T-helper 1 cell treated with Interleukin-12 subunit alpha and Interleukin-12 subunit beta and Interleukin-4 antibody, amounts not matched to agents 30 ng/mL and 1 ng/mL, for 36 hours (primary cell): Measurements from ENCODE around the gene TSPAN19. TPM values are rescaled to one million over a fixed set of nuclear protein-coding genes. Genes with fewer than 3 reads are reported as not detected.
"Not testable (repeated sequence)": the region's sequence is repeated elsewhere in the genome, so short reads cannot be mapped to it uniquely, and the experiment has no call there.

ENCODE experiments used
- intact Hi-C: fragments of 100-400 bp; cut with micrococcal nuclease; formaldehyde crosslinking; loops from one replicate; pipeline ENCODE4 v1.15.1; 2024
- total RNA-seq: library from RNA; stranded (reverse); gene quantifications from 2 replicates; pipeline ENCODE4 v1.2.3, GENCODE V29; 2022

Gene TSPAN19
- not detected in 2 replicates for total RNA-seq

GRCh38 chr12:85036234-85036707, at the start of gene TSPAN19, which contains the start of gene LRRIQ1:
TSS of gene TSPAN19 (minus strand) at chr12:85036277. CDS start at chr12:85029946, 6,331 bp downstream.
TSS of gene LRRIQ1 (plus strand) at chr12:85036351. CDS start at chr12:85038177, 1,826 bp downstream.
- intact Hi-C loops = no loop called here

GRCh38 chr12:85085066-85085465, 49.0 kb upstream of the TSPAN19 start:
- intact Hi-C loops = no loop called here

DNA sequence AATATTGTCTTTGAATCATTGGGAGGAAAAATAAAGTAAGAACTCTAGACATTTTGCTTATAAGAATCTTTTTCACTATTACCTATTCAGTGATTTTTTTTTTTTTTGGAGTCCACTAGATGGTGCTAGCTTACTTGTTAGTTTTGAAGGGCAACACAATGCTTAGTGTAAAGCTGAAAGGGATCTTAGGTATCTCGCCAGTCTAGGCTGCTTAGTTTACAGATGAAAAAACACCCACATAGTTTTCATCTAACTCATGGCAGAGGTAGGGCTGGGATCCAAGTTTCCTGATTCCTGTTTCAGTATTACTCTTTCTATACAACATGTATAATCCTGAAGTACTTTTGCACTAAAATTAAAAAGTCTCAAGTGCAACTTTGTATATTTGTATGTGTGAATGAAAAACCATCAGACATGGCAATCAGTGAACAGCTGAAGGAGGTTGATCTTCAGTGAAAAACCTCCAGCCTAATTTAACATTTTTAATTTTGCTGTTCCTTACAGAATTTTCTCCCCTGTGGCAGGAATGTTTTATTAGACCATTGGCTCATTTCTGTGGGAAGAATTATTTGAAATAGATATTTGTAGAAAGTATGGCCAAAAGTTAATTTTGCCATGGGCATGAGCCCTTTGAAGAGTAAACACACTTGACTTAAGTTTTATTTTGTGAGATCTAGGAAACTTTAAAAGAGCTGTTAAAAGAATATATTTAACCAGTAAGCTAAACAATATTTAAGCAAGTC, 40.8 kb upstream of the TSPAN19 start:
- intact Hi-C loops = loop anchor here (1.0 to 2.0 kb wide), 3 partner anchors 371 to 844 kb away; no protein-coding TSS in a partner anchor

- intact Hi-C loops = no loop called here
These were observed 36.7 kb upstream of the TSPAN19 start for GRCh38 chr12:85072826-85073225.

DNA sequence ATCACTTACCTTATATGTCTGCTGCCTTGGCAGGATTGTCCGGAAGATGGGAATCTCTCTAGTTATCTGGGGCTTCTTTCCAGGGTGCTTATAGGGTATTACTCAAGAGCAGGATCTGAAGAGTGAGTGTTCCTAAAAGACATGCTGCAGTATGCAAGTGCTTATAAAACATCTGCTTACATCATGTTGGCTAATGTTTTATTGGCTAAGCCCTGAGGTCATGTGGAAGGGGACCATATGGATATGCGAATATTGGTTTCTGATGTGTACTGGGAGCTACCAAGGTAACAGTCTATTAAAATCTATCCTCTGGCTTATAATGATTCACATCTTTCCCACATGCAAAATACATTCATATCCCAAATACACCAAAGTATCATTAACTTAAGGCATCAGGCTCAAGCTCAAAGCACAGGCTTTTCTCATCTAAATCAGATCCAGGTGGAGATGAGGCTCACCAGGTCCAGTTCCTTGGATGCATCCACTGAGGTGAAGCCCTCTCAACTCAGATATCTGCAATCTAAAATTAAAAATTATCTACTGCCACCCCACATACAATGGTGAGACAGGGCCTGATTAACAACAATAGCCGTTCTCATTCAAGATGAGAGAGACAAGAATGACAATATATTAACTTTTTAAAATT, 29.9 kb upstream of the TSPAN19 start:
- intact Hi-C loops = no loop called here

- intact Hi-C loops = no loop called here
These were observed 24.8 kb upstream of the TSPAN19 start for GRCh38 chr12:85060916-85061315.

DNA sequence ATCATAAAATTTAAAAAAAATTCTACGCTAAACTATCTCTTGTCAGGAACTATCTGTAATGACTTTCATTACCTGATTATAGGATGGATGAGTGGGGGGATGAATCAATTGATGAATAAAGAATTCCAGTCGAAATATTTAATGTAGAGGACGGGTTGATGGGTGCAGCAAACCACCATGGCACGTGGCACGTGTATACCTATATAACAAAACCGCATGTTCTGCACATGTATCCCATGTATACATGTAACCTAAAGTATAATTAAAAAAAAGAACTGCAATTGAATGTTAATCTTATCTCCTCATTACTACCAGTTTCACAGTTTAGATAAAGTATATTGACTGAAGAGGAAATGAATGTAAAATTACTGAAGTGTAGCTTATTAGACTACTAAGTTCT, 23.5 kb upstream of the TSPAN19 start:
- intact Hi-C loops = no loop called here

DNA sequence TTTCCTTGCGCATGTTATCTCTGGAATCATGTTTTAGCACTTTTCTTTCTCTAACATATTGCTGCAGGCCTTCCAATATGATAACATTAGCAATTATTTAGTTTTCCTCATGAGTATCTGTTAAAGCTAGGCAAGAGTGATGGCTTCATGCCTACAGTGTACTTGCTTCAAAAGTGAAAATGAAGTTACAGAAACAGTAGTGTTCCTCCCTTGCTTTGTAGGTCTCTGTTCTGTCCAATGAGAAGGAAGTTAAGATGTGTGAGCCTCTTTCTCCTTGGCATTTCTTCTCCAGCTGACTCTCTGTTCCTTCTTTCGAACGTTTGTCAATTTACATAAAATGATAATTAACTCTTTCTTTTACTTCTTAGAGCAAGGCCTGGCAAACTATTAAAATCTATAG, 22.3 kb upstream of the TSPAN19 start:
- intact Hi-C loops = no loop called here

DNA sequence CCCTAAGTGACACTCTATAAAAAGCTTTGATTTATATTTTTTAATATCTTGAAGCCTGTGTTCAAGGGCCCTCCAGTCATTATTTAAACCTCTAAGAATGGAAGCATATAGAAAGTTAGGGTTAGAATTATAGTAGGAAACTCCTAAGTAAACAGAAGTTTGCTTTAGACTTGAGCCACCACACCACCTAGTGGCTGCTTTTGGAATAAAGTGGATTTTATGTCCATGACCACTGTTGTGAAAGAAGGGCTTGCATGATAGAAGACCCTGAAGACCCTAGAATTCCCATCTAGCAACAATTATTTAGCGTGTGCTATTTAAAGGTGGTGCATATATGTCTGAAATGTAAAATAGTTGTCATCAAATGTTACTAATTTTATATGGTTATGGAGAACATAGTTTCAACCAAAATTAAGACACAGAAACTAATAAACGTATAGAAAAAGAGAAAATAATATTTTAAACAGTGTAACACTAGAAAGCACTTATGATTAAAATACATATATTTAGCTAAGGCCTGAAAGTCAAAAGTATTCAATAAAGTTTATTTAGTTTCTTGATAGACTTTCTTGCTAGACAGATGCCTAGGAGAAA, 21.4 kb upstream of the TSPAN19 start:
- intact Hi-C loops = loop anchor here (1.0 kb wide), 1 partner anchor 183 kb away; no protein-coding TSS in a partner anchor

GRCh38 chr12:85043829-85044228, 7.8 kb upstream of the TSPAN19 start:
- intact Hi-C loops = no loop called here

DNA sequence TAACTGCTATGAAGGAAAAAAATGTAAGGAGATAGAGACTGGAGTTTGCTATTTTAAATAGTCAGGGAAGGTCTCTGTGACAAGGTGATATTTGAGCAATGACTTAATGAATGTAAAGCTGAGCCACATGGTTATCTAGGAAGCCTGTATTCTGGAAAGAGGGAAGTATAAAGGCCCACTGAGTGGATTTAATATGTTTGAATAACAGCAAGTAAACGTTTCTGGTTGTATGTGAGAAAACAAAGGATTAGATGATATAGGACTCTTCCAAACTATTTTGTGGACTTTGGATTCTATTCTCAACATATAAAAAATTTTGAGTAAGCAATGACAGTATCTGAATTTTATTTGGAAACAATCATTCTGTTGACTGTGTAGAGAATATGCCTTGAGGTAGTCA, 5.3 kb upstream of the TSPAN19 start:
- intact Hi-C loops = no loop called here

DNA sequence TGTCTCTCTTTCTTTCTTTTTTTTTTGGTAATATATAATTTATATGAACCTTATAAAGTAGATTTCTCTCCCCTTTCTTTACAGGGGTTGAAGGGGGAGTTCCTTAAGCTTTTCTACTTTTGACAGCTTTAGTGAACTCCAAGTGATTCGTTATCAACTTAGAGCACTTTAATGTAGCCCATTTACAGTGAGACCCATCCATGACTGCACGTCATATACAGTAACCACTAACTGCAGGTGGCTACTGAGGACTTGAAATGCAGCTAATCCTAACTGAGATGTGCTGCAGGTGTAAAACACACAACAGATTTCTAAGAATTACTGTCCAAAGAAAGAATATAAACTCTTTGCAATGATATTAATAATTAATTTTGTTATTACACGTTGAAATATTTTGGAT, 656 bp upstream of the TSPAN19 start:
- intact Hi-C loops = no loop called here

- intact Hi-C loops = loop anchor here (1.0 kb wide), 1 partner anchor 155 kb away; no protein-coding TSS in a partner anchor
These were observed 6.6 kb downstream of the TSPAN19 start for GRCh38 chr12:85029456-85029855.

GRCh38 chr12:85018098-85018497, 18.0 kb downstream of the TSPAN19 start:
- intact Hi-C loops = no loop called here

GRCh38 chr12:85017618-85018017, 18.5 kb downstream of the TSPAN19 start:
- intact Hi-C loops = no loop called here

- intact Hi-C loops = no loop called here
These were observed 18.9 kb downstream of the TSPAN19 start for GRCh38 chr12:85017133-85017532.

GRCh38 chr12:85016413-85016812, 19.7 kb downstream of the TSPAN19 start:
- intact Hi-C loops = no loop called here

- intact Hi-C loops = no loop called here
These were observed 28.2 kb downstream of the TSPAN19 start for GRCh38 chr12:85007836-85008235.

DNA sequence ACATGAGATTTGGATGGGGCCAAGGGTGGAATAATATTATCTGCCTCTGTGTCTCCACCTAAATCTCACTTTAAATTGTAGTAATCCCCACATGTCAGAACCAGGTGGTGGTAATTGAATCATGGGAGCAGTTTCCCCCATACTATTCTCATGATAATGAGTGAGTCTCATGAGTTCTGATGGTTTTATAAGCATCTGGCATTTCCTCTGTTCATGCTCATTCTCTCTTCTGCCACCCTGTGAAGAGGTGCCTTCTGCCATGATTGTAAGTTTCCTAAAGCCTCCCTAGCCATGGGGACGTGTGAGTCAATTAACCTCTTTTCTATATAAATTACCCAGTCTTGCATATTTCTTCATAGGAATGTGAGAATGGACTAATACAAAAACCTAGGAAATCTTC, 29.9 kb downstream of the TSPAN19 start:
- intact Hi-C loops = no loop called here

DNA sequence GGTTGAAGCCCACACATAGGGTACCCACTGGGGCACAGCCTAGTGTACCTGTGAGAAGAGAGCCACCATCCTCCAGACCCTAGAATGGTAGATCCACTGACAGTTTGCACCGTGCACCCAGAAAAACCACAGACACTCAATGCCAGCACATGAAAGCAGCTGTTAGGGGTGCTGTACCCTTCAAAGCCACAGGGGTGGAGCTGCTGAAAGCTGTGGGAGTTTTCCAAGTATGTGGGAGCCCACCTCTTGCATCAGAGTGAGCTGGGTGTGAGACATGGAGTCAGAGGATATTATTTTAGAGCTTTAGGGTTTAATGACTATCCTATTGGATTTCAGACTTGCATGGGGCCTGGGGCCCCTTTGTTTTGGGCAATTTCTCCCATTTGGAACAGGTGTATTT, 30.5 kb downstream of the TSPAN19 start:
- intact Hi-C loops = no loop called here

DNA sequence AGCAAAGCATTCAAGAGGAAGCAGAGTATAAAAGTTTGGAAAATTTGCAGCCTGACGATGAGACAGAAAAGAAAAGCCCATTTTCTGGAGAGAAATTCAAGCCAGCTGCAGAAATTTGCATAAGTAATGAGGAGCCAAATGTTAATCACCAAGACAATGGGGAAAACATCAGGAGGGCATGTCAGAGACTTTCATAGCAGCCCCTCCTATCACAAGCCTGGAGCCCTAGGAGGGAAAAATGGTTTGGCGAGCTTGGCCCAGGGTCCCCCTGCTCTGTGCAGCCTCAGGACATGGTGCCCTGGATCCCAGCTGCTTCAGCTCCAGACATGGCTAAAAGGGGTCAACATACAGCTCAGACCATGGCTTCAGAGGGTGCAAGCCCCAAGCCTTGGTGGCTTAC, 31.0 kb downstream of the TSPAN19 start:
- intact Hi-C loops = not testable (repeated sequence)

- intact Hi-C loops = no loop called here
These were observed 31.9 kb downstream of the TSPAN19 start for GRCh38 chr12:85004204-85004603.
